GM21529 (cell line): ENCODE measurements around the gene TTBK2.

Source experiments
- ATAC-seq: cut with Tn5 transposase; IDR thresholded peaks from one replicate; pipeline ENCODE4 v1.9.1; 2021; ENCODE audit not compliant: unreplicated experiment

The TTBK2 gene

GRCh38 chr15:42832576-42832975, 88.0 kb downstream of the TTBK2 start:
- ATAC-seq = no peak

- no peak for ATAC-seq
Measured at GRCh38 chr15:42826251-42826890, 94.2 kb downstream of the TTBK2 start.

DNA sequence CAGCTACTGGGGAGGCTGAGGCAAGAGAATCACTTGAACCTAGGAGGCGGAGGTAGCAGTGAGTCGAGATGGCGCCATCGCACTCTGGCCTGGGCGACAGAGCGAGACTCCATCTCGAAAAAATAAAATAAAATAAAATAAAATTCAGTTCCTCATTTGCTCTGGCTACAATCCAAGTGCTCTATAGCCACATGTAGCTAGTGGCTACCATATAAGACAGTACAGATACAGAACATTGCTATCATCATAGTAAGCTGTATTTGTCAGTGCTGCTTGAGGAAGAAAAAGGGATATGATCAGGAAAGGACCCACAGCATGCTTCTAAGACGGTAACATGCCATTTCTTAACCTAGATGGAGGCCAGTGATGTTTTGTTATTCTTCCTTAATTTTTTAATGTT, 95.0 kb downstream of the TTBK2 start:
- ATAC-seq = no peak

GRCh38 chr15:42820811-42821210, 99.8 kb downstream of the TTBK2 start:
- ATAC-seq = no peak

- no peak for ATAC-seq
Measured at GRCh38 chr15:42819786-42820185, 100.8 kb downstream of the TTBK2 start.

- no peak for ATAC-seq
Measured at GRCh38 chr15:42811433-42811832, 109.1 kb downstream of the TTBK2 start.

DNA sequence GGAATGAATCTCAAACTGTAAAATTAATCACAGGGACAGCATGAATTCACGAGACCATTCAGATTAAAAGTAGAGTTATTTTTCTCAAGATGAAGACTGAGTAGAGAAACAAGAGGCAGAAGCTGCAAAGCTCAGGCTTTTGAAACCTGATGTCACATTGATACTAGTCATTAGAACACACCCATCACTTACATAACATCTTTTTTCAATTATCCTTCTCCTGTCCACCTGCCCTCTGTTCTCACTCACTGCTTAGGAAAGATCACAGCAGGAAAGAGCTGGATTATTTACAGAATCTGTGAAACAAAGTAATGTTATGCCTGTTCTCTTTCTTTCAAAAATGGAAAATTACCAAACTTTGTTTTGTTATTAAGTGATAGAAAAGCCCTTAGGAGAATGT, 111.7 kb downstream of the TTBK2 start:
- no peak for ATAC-seq

DNA sequence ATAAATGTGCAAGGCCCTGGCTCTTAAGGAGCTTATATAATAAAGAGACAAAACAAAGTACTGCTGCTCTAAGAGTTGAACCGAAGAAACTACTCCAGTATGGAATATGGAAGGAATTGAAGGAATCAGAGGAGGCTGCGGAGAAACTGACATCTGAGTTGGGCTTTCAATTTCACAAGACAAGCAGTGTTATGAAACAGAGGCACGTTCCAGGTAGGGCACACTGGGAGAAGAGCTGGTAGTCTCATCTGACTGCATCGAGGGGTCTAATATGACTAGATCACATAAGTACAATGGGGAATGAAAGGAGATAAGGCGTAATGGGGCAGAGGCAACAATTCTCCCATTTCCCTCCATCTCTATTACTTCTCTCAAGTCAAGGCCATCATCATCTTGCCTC, 115.3 kb downstream of the TTBK2 start:
- ATAC-seq = no peak

DNA sequence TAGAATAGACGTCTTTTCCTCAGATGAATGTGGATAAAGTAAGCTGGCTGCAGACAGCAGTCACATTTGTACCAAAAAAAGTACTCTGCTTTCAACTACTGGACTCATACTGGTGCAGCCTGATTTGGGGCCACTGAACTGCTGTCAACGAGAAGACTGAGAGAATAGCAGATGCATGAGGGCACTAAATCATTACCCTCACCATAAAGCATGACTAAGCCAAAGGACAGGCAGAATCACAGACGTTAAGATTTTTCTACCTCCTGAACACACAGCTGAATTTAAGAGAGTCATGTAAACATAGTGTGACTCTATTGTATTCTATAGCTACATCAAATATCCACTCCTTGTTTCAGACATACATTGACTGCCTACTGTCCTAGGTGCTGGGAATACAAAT, 115.8 kb downstream of the TTBK2 start:
- ATAC-seq = no peak

DNA sequence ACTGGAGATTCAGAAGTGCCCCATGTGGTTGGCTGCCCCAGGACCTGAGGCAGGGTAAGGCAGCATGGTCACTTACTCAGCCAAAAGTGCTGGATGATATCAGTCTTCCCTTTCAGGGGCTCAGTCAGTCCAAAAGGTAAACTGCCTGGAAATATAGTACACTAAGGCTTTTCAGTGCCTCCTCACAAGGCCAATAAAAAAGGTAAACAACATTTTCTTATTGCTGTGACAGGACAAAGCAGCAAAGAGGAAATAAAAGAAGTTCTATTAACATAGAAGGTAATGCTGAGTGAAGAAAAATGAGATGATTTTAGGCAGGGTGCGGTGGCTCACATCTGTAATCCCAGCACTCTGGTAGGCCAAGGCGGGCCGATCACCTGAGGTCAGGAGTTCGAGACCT, 117.1 kb downstream of the TTBK2 start:
- no peak for ATAC-seq

GRCh38 chr15:42802168-42802567, 118.4 kb downstream of the TTBK2 start:
- no peak for ATAC-seq

DNA sequence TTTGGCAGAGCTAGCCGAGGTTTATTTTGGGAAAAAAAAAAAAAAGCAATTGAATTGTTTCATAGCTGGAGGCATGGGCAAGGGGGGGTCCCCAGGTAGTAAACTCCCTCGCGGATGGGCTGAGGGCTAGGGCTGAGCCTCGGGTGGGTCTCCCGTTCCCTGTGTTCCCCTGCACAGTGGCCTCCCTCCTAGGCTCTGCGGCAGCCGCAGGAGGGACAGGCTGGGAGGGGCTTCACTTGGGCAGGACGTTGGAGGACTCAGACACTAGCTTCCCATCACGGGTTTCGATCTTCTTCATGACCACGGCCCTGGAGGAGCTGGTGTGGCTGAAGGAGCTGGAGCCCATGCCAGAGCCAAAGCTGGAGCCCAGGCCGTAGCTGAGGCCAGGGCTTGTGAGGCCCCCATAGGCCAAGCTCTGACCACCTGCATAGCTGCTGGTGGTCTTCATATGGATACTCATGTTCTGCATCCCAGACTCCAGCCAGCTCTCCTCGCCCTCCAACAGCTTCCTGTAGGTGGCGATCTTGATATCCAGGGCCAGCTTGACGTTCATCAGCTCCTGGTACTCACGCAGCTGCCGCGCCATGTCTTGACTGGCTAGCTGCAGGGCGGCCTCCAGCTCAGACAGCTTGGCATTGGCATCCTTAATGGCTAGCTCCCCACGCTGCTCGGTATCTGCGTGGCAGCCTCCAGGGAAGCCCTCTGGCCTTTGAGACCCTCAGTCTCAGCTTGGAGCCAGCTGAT, 119.7 kb downstream of the TTBK2 start:
- no peak for ATAC-seq

DNA sequence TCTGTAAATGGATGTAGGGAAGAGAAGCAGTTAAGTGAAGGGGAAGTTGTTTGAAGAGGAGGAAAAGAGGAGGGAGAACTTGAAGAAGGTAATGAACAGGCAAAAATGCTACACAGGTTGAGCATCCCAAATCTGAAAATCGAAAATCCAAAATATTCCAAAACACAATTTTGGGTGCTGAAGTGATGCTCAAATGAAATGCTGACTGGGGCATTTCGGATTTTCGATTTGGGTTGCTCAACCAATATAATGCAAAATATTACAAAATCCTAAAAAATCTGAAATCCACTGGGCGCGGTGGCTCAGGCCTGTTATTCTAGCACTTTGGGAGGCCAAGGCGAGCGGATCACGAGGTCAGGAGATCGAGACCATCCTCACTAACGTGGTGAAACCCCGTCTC, 121.8 kb downstream of the TTBK2 start:
- ATAC-seq = no peak

- ATAC-seq = no peak
Measured at GRCh38 chr15:42796955-42797782, 123.4 kb downstream of the TTBK2 start.

GRCh38 chr15:42788725-42789124, 131.9 kb downstream of the TTBK2 start:
- ATAC-seq = no peak

- no peak for ATAC-seq
Measured at GRCh38 chr15:42786978-42787377, 133.6 kb downstream of the TTBK2 start.

GRCh38 chr15:42785569-42785968, 135.0 kb downstream of the TTBK2 start:
- no peak for ATAC-seq

DNA sequence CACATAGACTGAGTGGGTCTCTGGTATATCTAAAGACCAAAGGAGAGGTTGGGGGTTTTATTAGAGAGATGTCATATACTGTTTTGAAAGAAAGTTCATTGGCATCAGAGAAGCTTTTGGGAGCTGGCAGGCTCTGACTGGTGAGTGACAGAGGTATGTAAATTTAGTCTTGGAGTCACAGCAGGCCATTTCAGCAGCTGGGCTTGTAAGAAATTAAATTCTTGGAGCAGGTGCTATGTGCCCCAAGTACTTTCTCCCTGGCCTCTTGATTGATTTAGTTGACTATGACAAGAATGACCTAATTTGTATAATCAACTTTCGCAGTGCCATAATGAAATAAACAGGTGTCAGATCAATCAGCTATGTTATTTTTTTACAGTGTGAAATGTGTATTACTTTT, 135.9 kb downstream of the TTBK2 start:
- no peak for ATAC-seq

GRCh38 chr15:42782716-42783115, 137.9 kb downstream of the TTBK2 start:
- ATAC-seq = no peak

GRCh38 chr15:42775416-42775815, 145.2 kb downstream of the TTBK2 start:
- no peak for ATAC-seq

GRCh38 chr15:42772901-42773300, 147.7 kb downstream of the TTBK2 start:
- ATAC-seq = no peak

DNA sequence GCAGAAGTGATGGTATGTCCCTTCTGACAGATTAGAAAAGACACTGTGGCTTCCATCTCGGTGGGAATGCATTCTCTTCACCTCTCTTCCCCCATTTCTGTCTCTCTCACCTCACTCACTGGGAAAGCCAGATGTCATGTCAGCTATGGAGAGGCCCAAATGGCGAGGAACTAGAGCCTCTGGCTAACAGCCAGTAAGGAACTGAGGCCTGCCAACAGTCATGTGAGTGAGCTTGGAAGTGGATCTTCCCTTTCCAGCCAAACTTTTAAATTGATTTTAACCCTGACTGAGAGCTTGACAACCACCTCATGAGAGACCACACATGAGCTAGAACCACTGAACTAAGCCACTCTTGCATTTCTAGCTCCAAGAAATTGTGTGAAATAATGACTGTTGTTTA, 148.4 kb downstream of the TTBK2 start:
- ATAC-seq = no peak
